Measurements from ENCODE around the gene BACE1. TPM values are rescaled to one million over a fixed set of nuclear protein-coding genes. Genes with fewer than 3 reads are reported as not detected.

The BACE1 gene
- polyA plus RNA-seq, 3 donors = 1.6 to 9.1 (median 3.1) TPM

DNA sequence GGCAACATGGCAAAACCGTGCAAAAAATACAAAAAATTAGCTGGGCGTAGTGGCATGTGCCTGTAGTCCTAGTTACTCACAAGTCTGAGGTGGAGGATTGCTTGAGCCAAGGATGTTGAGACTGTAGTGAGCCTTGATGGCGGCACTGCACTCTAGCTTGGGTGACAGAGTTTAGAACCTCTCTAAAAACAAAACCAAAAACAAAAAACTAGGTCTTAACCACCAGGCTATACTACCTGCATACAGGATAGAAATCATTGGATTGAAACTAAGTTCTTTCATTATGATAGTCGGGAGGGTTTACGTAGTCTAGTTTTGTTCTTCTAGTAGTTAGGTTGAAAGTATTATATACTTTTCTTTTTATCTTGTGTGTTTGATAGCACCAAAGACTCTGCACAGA lies 77.8 kb downstream of the BACE1 start:
- no peak for TF ChIP-seq CTCF (IDR thresholded peaks at IDR 0.05)
- Mint-ChIP-seq H3K27ac (no peak overlapping the region), H3K27me3 (ENCODE audit: low read depth in 3 of 3) (peaks cover 0 to 2% (median 0%) of the 10 kb centered on the region in 3 donors), H3K9me3 (no peaks in the 10 kb centered on the region), H3K4me3 (no peak overlapping the region), H3K4me1 (peaks cover 12% of the 10 kb centered on the region), H3K36me3 (peaks cover 34 to 56% of the 10 kb centered on the region in 2 donors)
- Histone ChIP-seq H3K4me2 (replicated peaks; ENCODE audit: extremely low read depth, low read length, poor library complexity, severe bottlenecking) (no peak overlapping the region), H3K27ac (ENCODE audit: low read depth in 1 of 2, low read length in 2 of 2) (no peak overlapping the region), H3K36me3 (replicated peaks in 1 of 2; ENCODE audit: control insufficient read depth in 1 of 2, insufficient read depth in 2 of 2, low read length in 2 of 2) (peaks cover 16 to 47% of the 10 kb centered on the region in 2 donors), H3K9ac (ENCODE audit: insufficient read depth, low read length, poor library complexity, severe bottlenecking) (no peak overlapping the region), H3K4me1 (ENCODE audit: control insufficient read depth in 1 of 2, insufficient read depth in 2 of 2, low read length in 2 of 2) (peaks cover 3 to 4% of the 10 kb centered on the region in 2 donors), H2AFZ (ENCODE audit: insufficient read depth, low read depth, low read length, poor library complexity, severe bottlenecking) (no peak overlapping the region), H3K79me2 (ENCODE audit: insufficient read depth, low read length) (peaks cover 19% of the 10 kb centered on the region), H3K4me3 (replicated peaks in 1 of 3; ENCODE audit: low read depth in 2 of 3, low read length in 3 of 3) (no peak overlapping the region), H3K9me3 (replicated peaks in 1 of 2; ENCODE audit: control insufficient read depth in 1 of 2, insufficient read depth in 1 of 2, low read length in 2 of 2) (no peaks in the 10 kb centered on the region), H4K20me1 (ENCODE audit: insufficient read depth, low read length) (no peaks in the 10 kb centered on the region), H3K27me3 (ENCODE audit: control insufficient read depth in 2 of 2, insufficient read depth in 2 of 2, low read length in 2 of 2) (no peaks in the 10 kb centered on the region)
- no peak for DNase-seq
- intact Hi-C loops (cut with micrococcal nuclease) = no loop called here
- WGBS (ENCODE audit: insufficient coverage) = 100% methylated on average over 2 of the region's 5 CpGs

Small RNA genes lying within 50 kb of the gene (small RNA-seq; reads per million reads assigned to genes)
- not detected for gene RF00564 (ENCODE audit: insufficient read length, low read depth)

Other genes starting within 250 kb of the BACE1 start
- 100 to 1,000 TPM in 1 of 3 donors, 10 to 100 TPM in 2; 18.3 to 142 (median 20.0) TPM for gene SIK3, start 217.8 kb downstream of the BACE1 start, polyA plus RNA-seq
- 10 to 100 TPM; 16.9 to 25.1 (median 23.7) TPM for gene PAFAH1B2, start 172.0 kb downstream of the BACE1 start, polyA plus RNA-seq
- 100 to 1,000 TPM in 1 of 3 donors, 10 to 100 TPM in 2; 21.8 to 177 (median 41.8) TPM for gene SIDT2, start 137.5 kb downstream of the BACE1 start, polyA plus RNA-seq
- gene TAGLN, start 116.9 kb downstream of the BACE1 start, polyA plus RNA-seq = 100 to 1,000 TPM in 1 of 3 donors, 1 to 10 TPM in 2; 3.6 to 113 (median 4.0) TPM
- 10 to 100 TPM in 1 of 3 donors, 1 to 10 TPM in 2; 6.1 to 93.8 (median 9.5) TPM for gene PCSK7, start 84.2 kb downstream of the BACE1 start, polyA plus RNA-seq
- 10 to 100 TPM in 1 of 3 donors, 1 to 10 TPM in 2; 6.4 to 13.8 (median 7.8) TPM for gene RNF214, start 83.6 kb downstream of the BACE1 start, polyA plus RNA-seq
- 1 to 10 TPM in 1 of 3 donors, not detected in 2; 2.7 TPM for gene BACE1-AS, start 24.9 kb downstream of the BACE1 start, polyA plus RNA-seq
- gene CEP164, start 11.6 kb upstream of the BACE1 start, polyA plus RNA-seq = 10 to 100 TPM in 1 of 3 donors, 1 to 10 TPM in 2; 4.3 to 32.1 (median 8.0) TPM

Data from CD14-positive monocyte (primary cell).